ENCODE results near the gene SLC12A4.

GRCh38 chr16:67927131-67927941 is 41.1 kb downstream of the SLC12A4 start:
- TF ChIP-seq CTCF (CRISPR knock-in tag; IDR thresholded peaks at IDR 0.05) = no peak
- no peak for TF ChIP-seq TFAP4 (IDR thresholded peaks at IDR 0.05; ENCODE audit: borderline replicate concordance, low read depth)
- TF ChIP-seq SOX6 (IDR thresholded peaks at IDR 0.05) = no peak
- no peak for TF ChIP-seq SOX6 (CRISPR knock-in tag; IDR thresholded peaks at IDR 0.05)
- TF ChIP-seq HOMEZ (CRISPR knock-in tag; IDR thresholded peaks at IDR 0.05; ENCODE audit: low read depth) = no peak
- no peak for TF ChIP-seq FOXJ3 (CRISPR knock-in tag; IDR thresholded peaks at IDR 0.05; ENCODE audit: borderline replicate concordance)
- no peak for TF ChIP-seq MYC (CRISPR knock-in tag; IDR thresholded peaks at IDR 0.05; ENCODE audit: borderline replicate concordance)
- no peak for TF ChIP-seq ZNF740 (CRISPR knock-in tag; IDR thresholded peaks at IDR 0.05)
- TF ChIP-seq SP1 (IDR thresholded peaks at IDR 0.05) = no peak
- no peak for TF ChIP-seq SP1 (CRISPR knock-in tag; IDR thresholded peaks at IDR 0.05)
